Activated CD4-positive, alpha-beta memory T cell treated with anti-CD3 and anti-CD28 coated beads, Interleukin-2, amount 10 ng/mL, durations not matched to agents 7 days and 5 days (primary cell): ENCODE results near the gene TBRG1. TPM values are rescaled to one million over a fixed set of nuclear protein-coding genes. Genes with fewer than 3 reads are reported as not detected.

Source experiments
- CTCF ChIA-PET: fragments of 350-600 bp; sonication (Branson Sonifier 250); formaldehyde crosslinking; loops from one replicate; lab custom pipeline; 2021; ENCODE audit warnings: antibody characterized with exemption, inconsistent platforms; lab: Charles Lee
- POLR2A ChIA-PET: fragments of 350-600 bp; sonication (Branson Sonifier 250); formaldehyde crosslinking; loops from one replicate; lab custom pipeline; 2021; ENCODE audit warnings: antibody characterized with exemption; lab: Charles Lee
- DNase-seq: peaks from one replicate; pipeline ENCODE4 v3.0.0-alpha.2; 2020
- H3K27ac Mint-ChIP-seq: one replicate; pipeline ENCODE4 v1.8.0; 2021; ENCODE audit warnings: mild to moderate bottlenecking, mixed read lengths
- H3K27me3 Mint-ChIP-seq: one replicate; pipeline ENCODE4 v1.8.0; 2021; ENCODE audit warnings: mixed read lengths
- H3K36me3 Mint-ChIP-seq: one replicate; pipeline ENCODE4 v1.8.0; 2021; ENCODE audit warnings: low read depth, mixed read lengths
- H3K4me1 Mint-ChIP-seq: one replicate; pipeline ENCODE4 v1.8.0; 2021; ENCODE audit warnings: mixed read lengths
- H3K4me3 Mint-ChIP-seq: one replicate; pipeline ENCODE4 v1.8.0; 2021; ENCODE audit warnings: mild to moderate bottlenecking, mixed read lengths
- H3K9me3 Mint-ChIP-seq: one replicate; pipeline ENCODE4 v1.8.0; 2021; ENCODE audit warnings: mixed read lengths
- total RNA-seq, 2 experiments: library from RNA; stranded (reverse); gene quantifications; one replicate each; pipeline ENCODE4 v1.2.3, GENCODE V29; 2021

The TBRG1 gene
- total RNA-seq, 2 experiments from 2014 or later = 41.4 to 50.6 TPM

DNA sequence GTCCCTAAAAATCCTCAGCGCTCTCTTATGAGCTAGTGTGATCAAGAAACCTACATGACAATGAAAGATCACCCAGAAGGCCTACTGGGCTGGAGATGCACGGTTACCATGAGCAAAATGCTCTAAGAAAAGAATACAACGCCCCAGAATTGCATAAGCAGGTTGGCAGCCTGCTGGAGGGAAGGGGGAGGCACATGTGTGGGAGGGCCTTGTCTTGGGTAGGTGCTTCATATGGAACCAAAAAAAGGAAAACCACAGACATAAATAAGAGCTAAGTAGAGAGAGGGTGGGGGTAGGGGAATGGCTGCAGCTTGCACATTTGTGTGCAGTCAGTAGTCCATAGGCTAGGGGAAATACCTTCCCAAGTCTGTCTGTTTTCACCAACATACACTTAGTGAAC is 48.1 kb downstream of the TBRG1 start:
- POLR2A ChIA-PET = interaction anchor here (0.9 to 2.8 kb wide), 4 partner anchors 48 to 284 kb away, joined by 3 to 14 read pairs (median 8); partner anchors contain the start of genes CCDC15, MSANTD2 and TBRG1
- Mint-ChIP-seq H3K27ac (no peak overlapping the region), H3K36me3 (peaks cover 3% of the 10 kb centered on the region), H3K27me3 (no peaks in the 10 kb centered on the region), H3K4me1 (peaks cover 40% of the 10 kb centered on the region), H3K9me3 (peaks cover 3% of the 10 kb centered on the region), H3K4me3 (no peak overlapping the region)
- CTCF ChIA-PET = interaction anchor here (0.7 to 4.3 kb wide), 14 partner anchors 20 to 206 kb away, joined by 3 to 72 read pairs (median 6); partner anchors contain the start of gene ESAM
- peak; percentile 38 for DNase-seq

DNA sequence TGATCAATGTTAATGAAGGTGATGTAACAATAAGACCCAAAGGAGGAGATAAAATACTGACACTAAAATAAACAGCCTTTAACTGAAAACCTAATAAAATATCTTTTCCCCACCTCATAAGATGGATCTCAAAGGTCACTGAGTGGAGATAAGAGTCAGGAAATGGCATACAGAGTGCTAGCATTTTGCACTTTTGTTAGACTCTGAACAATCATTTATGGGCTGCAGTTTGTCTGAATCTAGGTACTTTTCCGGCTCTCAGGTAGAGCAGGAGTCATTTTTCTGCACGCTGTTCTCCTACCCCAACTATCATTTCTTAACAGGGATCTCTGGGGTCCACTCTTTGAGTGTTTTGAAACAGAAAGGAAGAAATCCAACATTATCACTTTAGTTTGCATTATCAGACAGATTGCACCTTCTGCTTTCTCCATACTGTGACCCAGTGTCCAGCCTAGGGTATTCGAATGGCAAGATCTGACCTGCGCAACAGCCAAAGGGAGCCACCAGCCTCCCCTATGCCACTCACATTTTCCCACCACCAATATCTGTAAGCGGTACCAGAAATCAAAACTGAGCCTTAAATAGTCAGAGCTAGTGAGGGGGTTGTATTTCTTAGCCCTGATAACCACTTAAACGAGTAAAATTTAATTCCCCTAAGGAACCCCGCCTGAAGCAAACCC is 50.0 kb downstream of the TBRG1 start:
- Mint-ChIP-seq H3K4me3 (peak overlapping the region; percentile 84), H3K36me3 (peaks cover 3% of the 10 kb centered on the region), H3K4me1 (peaks cover 44% of the 10 kb centered on the region), H3K9me3 (peaks cover 3% of the 10 kb centered on the region), H3K27ac (peak overlapping the region; percentile 65), H3K27me3 (no peaks in the 10 kb centered on the region)
- ChIA-PET CTCF (interaction anchor here (0.7 to 4.3 kb wide), 8 partner anchors 34 to 203 kb away, joined by 3 to 72 read pairs (median 5); partner anchors contain the start of gene ESAM), POLR2A (interaction anchor here (1.0 to 2.2 kb wide), 6 partner anchors 50 to 164 kb away, joined by 3 to 11 read pairs (median 6); partner anchors contain the start of genes MSANTD2, NRGN and TBRG1)
- DNase-seq = no peak

DNA sequence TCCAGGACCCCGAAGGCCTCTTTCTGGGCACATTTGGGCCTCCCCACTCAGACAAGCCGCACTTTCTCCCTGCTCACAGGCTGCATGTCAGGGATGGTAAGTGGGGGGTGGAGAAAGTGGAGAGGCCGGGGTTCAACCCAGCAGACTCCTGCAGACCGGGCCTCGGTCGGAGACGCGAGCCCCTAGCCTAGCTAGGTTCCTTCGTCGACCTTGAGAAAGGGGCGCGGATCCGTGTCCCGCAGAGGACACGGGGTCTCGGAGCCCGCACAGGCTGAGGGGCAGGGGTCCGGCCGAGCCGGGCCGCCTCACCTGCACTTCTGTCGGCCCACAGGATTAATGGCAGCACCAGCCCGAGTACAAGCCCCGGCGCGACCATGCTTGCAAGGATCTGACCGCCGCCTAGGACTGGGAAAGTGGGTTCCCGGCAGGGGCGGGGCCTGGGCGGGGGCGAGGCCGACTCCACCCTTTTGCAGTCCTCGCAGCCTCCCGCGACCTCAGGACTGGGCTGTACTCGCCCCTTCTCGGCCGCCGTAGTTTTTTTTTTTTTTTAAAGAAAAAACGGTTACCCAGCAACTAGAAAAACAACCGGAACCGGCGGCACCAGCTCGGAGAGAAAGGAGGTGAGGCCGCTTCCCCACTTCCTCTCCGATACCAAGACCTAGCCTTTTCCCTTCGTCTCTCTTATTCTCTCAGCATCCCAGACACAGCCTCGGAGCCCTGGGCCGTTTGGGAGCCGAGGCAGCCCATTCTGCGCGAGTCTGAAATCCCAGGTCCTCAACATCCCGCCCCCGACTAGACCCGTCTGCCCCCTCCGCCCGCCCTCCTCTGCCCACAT is 50.9 kb downstream of the TBRG1 start, which contains the start of the genes SIAE and SPA17:
Gene SIAE (minus strand): TSS at position 407 of the 835 bp plus-strand sequence. CDS start 31 bp downstream, at position 376.
Gene SPA17 (plus strand): TSS at position 572 of the 835 bp plus-strand sequence. CDS start 1,361 bp downstream, outside the sequence.
- peaks cover 3% of the 10 kb centered on the region for H3K36me3 Mint-ChIP-seq
- H3K4me3 Mint-ChIP-seq = peak within 1 kb of the TSS; percentile 84
- CTCF ChIA-PET = interaction anchor here (0.7 to 2.5 kb wide), 12 partner anchors 10 to 203 kb away, joined by 3 to 13 read pairs (median 4); partner anchors contain the start of gene ESAM
- POLR2A ChIA-PET = interaction anchor here (1.0 to 2.2 kb wide), 6 partner anchors 51 to 163 kb away, joined by 3 to 11 read pairs (median 6); partner anchors contain the start of genes MSANTD2, NRGN and TBRG1
- H3K4me1 Mint-ChIP-seq = peaks cover 44% of the 10 kb centered on the region
- DNase-seq = peak; percentile 91
- peaks cover 3% of the 10 kb centered on the region for H3K9me3 Mint-ChIP-seq
- H3K27me3 Mint-ChIP-seq = peaks cover 3% of the 10 kb centered on the region
- H3K27ac Mint-ChIP-seq = peak within 1 kb of the TSS; percentile 79

DNA sequence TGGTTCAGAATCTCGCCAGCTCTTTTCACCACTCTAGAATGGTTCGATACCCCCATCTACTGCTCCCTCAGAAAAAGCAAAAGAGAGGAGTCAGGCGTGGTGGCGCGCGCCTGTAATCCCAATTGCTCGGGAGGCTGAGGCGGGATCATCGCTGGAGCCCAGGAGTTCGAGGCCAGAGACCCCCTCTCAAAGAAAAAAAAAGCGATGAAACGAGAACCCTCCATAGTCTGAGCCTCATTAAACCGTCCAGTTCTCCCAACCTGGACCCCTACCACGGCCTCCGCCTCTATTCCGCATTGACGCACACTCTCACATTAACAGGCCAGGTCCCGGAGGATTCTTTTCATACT is 51.5 kb downstream of the TBRG1 start:
- peaks cover 44% of the 10 kb centered on the region for H3K4me1 Mint-ChIP-seq
- H3K4me3 Mint-ChIP-seq = peak overlapping the region; percentile 84
- ChIA-PET CTCF (interaction anchor here (0.8 to 2.5 kb wide), 9 partner anchors 9 to 202 kb away, joined by 3 to 13 read pairs (median 5); partner anchors contain the start of gene ESAM), POLR2A (interaction anchor here (1.4 to 2.2 kb wide), 4 partner anchors 51 to 126 kb away, joined by 5 to 11 read pairs (median 8); partner anchors contain the start of genes MSANTD2, NRGN and TBRG1)
- no peak for DNase-seq
- H3K9me3 Mint-ChIP-seq = peaks cover 3% of the 10 kb centered on the region
- H3K27ac Mint-ChIP-seq = peak overlapping the region; percentile 79
- peaks cover 3% of the 10 kb centered on the region for H3K36me3 Mint-ChIP-seq
- H3K27me3 Mint-ChIP-seq = peaks cover 3% of the 10 kb centered on the region

DNA sequence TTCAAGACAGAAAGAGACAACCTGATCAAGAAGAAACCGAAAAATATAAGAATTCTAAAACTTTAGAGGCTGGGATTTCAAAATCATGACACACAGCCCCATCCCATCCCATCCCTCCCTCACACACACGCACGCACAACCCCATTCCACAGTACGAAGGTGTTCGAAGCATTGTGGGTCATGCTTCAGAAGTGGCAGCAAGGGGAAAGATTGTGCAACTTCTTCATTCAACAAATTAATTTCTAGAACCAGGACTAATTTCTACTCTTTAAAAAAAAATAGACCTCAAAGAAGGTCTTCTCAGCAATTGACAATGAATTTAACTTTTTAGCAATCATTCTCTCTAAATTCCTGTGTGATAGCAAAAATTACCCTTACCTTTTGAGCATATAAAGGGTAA is 51.9 kb downstream of the TBRG1 start:
- Mint-ChIP-seq H3K4me1 (peaks cover 44% of the 10 kb centered on the region), H3K27ac (peak overlapping the region; percentile 79), H3K36me3 (peaks cover 3% of the 10 kb centered on the region), H3K4me3 (peak overlapping the region; percentile 84), H3K9me3 (peaks cover 3% of the 10 kb centered on the region), H3K27me3 (peaks cover 4% of the 10 kb centered on the region)
- ChIA-PET CTCF (interaction anchor here (1.2 to 2.5 kb wide), 4 partner anchors 9 to 202 kb away, joined by 4 to 8 read pairs (median 6); no protein-coding TSS in a partner anchor), POLR2A (interaction anchor here (1.8 to 2.2 kb wide), 3 partner anchors 52 to 125 kb away, joined by 5 to 11 read pairs (median 9); partner anchors contain the start of genes MSANTD2, NRGN and TBRG1)
- no peak for DNase-seq

DNA sequence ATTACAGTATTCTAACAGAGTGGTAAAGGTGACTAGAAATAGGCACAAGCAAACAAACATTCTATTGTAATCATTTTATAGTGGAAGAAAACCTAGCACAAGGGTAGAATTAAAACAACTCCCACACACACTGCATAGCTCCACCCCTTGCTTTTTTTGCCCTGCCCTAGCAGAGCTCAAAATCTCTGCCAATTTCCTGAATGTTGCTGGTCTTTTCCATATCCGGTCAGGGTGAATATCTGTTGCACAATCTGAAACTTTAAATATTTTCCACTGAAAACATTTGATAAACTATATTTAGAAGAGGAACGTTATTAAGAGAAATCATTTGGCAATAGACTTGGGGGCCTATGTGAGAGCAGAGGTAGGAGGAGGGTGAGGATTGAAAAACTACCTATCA is 53.7 kb downstream of the TBRG1 start:
- Mint-ChIP-seq H3K4me1 (peaks cover 36% of the 10 kb centered on the region), H3K9me3 (peaks cover 3% of the 10 kb centered on the region), H3K4me3 (no peak overlapping the region), H3K27ac (no peak overlapping the region), H3K36me3 (peaks cover 3% of the 10 kb centered on the region), H3K27me3 (peaks cover 8% of the 10 kb centered on the region)
- DNase-seq = no peak
- ChIA-PET CTCF (interaction anchor here (1.3 kb wide), 1 partner anchor 191 kb away, joined by 3 read pairs; no protein-coding TSS in a partner anchor), POLR2A (no interaction called here)

DNA sequence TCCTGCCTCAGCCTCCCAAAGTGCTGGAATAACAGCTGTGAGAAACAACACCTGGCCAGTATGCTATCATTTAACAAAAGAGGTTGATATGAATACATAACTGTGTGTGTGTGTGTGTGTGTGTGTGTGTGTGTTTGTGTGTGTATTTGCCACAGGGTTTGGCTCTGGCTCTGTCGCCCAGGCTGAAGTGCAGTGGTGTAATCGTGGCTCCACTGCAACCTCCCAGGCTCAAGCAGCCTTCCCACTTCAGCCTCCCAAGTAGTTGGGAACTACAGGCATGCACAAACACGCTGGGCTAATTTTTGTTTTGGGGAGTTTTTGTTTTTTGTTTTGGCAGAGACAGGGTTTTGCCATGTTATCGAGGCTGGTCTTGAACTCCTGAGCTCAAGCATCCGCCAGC is 55.8 kb downstream of the TBRG1 start:
- no peak overlapping the region for H3K27ac Mint-ChIP-seq
- H3K4me1 Mint-ChIP-seq = peaks cover 21% of the 10 kb centered on the region
- no peak for DNase-seq
- peaks cover 12% of the 10 kb centered on the region for H3K9me3 Mint-ChIP-seq
- peaks cover 4% of the 10 kb centered on the region for H3K36me3 Mint-ChIP-seq
- H3K4me3 Mint-ChIP-seq = no peak overlapping the region
- peaks cover 14% of the 10 kb centered on the region for H3K27me3 Mint-ChIP-seq
- POLR2A ChIA-PET = no interaction called here
- CTCF ChIA-PET = no interaction called here

DNA sequence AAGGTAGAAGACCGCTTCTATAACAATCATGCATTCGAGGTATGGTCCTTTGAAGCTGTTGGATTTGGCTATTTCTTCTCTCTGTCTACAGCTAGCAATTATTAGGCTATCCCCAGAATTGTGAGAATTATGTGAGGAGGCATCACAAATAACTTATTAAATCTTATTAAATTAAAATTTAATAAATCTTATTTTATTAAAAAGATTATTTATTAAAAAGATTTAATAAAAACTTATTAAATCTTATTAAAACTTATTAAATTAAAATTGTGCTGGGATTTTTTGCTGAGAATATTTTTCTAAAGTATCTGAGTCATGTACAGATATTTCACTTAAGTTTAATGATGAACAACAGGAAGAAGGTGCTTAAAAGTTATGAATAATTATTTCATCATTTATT is 58.8 kb downstream of the TBRG1 start:
- CTCF ChIA-PET = no interaction called here
- DNase-seq = no peak
- H3K4me1 Mint-ChIP-seq = peaks cover 1% of the 10 kb centered on the region
- POLR2A ChIA-PET = no interaction called here
- no peak overlapping the region for H3K27ac Mint-ChIP-seq
- peaks cover 6% of the 10 kb centered on the region for H3K36me3 Mint-ChIP-seq
- H3K27me3 Mint-ChIP-seq = peaks cover 14% of the 10 kb centered on the region
- H3K4me3 Mint-ChIP-seq = no peak overlapping the region
- peaks cover 13% of the 10 kb centered on the region for H3K9me3 Mint-ChIP-seq

DNA sequence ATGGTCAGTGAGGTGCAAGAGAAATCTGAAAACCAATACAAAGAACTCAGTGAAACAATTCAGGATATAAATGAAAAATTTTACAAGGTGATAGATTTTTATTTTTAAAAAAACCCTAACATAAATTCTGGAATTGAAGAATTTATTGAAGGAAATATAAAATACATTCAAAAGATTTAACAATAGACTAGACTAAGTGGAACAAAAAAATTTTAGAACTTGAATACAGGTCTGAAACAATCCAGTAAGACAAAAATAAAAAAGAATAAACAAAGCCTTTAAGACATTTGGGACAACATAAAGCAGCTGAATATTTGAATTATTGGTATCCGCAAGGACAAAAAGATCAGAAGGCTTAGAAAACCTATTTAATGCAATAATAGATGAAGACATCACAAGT is 59.8 kb downstream of the TBRG1 start:
- ChIA-PET CTCF (interaction anchor here (1.2 kb wide), 1 partner anchor 9 kb away, joined by 4 read pairs; the partner anchor contains the start of genes SIAE and SPA17), POLR2A (no interaction called here)
- Mint-ChIP-seq H3K27me3 (peaks cover 23% of the 10 kb centered on the region), H3K4me3 (no peak overlapping the region), H3K36me3 (peaks cover 10% of the 10 kb centered on the region), H3K9me3 (peaks cover 20% of the 10 kb centered on the region), H3K27ac (no peak overlapping the region), H3K4me1 (no peaks in the 10 kb centered on the region)
- no peak for DNase-seq

Other genes starting within 250 kb of the TBRG1 start
- gene OR8B2, start 238.4 kb upstream of the TBRG1 start, total RNA-seq = not detected
- not detected for gene OR8B3, start 223.8 kb upstream of the TBRG1 start, total RNA-seq
- gene OR8B4, start 198.0 kb upstream of the TBRG1 start, total RNA-seq = not detected
- gene OR8B8, start 177.2 kb upstream of the TBRG1 start, total RNA-seq = not detected
- not detected for gene OR8B12, start 79.2 kb upstream of the TBRG1 start, total RNA-seq
- not detected for gene OR8A1, start 52.9 kb upstream of the TBRG1 start, total RNA-seq
- gene PANX3, start 11.4 kb upstream of the TBRG1 start, total RNA-seq = not detected
- gene SIAE, start 50.9 kb downstream of the TBRG1 start, total RNA-seq = 1 to 10 TPM; 5.1 to 8.2 TPM
- gene SPA17, start 51.0 kb downstream of the TBRG1 start, total RNA-seq = 1 to 10 TPM; 3.4 to 3.8 TPM
- 1 to 10 TPM; 7.3 to 8.4 TPM for gene NRGN, start 117.1 kb downstream of the TBRG1 start, total RNA-seq
- gene VSIG2, start 129.4 kb downstream of the TBRG1 start, total RNA-seq = under 1 TPM; 0.38 to 0.55 TPM
- 1 to 10 TPM; 1.0 to 1.6 TPM for gene ESAM, start 139.4 kb downstream of the TBRG1 start, total RNA-seq
- gene MSANTD2, start 177.5 kb downstream of the TBRG1 start, total RNA-seq = 10 to 100 TPM in 1 of 2 experiments, 1 to 10 TPM in 1; 9.4 to 10.4 TPM
- gene ROBO3, start 242.6 kb downstream of the TBRG1 start, total RNA-seq = 1 to 10 TPM; 7.9 to 8.5 TPM